ENCODE data around the gene NYAP2.

DNA sequence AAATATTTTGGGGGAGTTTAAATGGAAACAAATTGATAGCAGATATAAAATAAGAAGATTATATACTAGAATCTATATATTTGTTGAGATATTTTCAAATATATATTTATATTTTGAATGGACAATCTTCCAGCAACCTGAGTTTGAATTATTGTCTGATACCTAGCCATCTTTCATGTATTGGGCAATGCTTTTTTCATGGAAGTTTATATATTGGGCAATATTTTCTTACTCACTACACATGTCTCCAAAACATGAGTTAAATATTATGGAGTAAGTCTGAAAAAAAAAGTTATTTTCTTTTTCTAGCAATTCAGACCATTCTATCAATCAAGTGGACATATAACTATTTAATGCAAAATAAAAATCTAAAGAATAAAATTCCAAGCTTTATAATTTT is 295.2 kb downstream of the NYAP2 start:
- TF ChIP-seq, protein P1, sequence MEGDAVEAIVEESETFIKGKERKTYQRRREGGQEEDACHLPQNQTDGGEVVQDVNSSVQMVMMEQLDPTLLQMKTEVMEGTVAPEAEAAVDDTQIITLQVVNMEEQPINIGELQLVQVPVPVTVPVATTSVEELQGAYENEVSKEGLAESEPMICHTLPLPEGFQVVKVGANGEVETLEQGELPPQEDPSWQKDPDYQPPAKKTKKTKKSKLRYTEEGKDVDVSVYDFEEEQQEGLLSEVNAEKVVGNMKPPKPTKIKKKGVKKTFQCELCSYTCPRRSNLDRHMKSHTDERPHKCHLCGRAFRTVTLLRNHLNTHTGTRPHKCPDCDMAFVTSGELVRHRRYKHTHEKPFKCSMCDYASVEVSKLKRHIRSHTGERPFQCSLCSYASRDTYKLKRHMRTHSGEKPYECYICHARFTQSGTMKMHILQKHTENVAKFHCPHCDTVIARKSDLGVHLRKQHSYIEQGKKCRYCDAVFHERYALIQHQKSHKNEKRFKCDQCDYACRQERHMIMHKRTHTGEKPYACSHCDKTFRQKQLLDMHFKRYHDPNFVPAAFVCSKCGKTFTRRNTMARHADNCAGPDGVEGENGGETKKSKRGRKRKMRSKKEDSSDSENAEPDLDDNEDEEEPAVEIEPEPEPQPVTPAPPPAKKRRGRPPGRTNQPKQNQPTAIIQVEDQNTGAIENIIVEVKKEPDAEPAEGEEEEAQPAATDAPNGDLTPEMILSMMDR (conservative IDR thresholded peaks at IDR 0.05; ENCODE audit: low read depth, low read length) = no peak
- no peak for TF ChIP-seq POLR2A (IDR thresholded peaks at IDR 0.05; ENCODE audit: low read depth, low read length)
